Measurements from ENCODE around the gene GOSR2.

GOSR2 gene

GRCh38 chr17:46922804-46923635 lies at the start of gene GOSR2:
Gene GOSR2, plus strand, starts transcription at chr17:46923160. Its CDS starts 33 bp downstream, at chr17:46923193.
- DNase-seq = peak; percentile 90 to 91

GRCh38 chr17:46873941-46874645 lies 48.9 kb upstream of the GOSR2 start:
- DNase-seq = no peak

GRCh38 chr17:46874906-46875305 lies 48.1 kb upstream of the GOSR2 start:
- DNase-seq = no peak

GRCh38 chr17:46875849-46876352 lies 47.1 kb upstream of the GOSR2 start:
- DNase-seq = no peak

GRCh38 chr17:46876353-46876887 lies 46.5 kb upstream of the GOSR2 start:
- DNase-seq = no peak

DNA sequence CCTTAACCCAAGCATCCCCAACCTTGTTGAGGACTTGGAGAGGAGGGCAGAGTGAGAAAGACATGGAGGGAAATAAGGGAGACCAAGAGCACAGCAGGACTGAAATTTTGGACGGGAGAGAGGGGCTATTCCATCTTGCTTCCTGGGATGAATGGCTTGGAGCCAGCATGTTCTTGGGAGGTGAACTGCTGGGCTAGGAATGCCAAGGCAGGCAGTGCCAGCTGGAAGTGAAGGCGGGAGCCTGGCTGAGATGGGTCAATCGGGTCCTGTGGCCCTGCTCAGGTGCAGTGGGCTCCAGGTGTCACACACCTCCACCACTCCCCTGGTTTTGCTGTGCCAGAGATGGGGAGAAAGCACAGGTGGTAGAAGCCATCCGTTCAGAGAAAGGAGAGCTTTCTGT lies 46.0 kb upstream of the GOSR2 start:
- DNase-seq = no peak

DNA sequence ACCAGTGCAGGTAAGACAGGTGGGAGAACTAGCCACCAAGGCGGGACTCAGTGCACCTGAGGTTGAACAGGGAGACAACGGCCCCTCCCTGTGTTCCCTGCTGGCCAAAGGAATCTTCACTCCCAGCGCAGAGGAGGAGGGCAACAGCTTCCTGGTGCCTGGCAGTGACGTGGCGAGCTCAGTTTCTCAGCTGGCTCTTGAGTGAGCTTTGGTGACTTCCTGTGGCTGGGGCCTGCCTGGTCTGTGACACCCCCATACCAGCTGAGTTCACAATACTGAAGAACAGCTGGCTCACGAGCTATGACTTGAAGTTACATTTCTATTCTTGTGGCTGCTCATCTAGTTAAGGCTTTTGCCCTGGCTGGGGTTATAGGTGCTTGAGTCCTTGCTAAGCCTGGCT lies 45.5 kb upstream of the GOSR2 start:
- no peak for DNase-seq

DNA sequence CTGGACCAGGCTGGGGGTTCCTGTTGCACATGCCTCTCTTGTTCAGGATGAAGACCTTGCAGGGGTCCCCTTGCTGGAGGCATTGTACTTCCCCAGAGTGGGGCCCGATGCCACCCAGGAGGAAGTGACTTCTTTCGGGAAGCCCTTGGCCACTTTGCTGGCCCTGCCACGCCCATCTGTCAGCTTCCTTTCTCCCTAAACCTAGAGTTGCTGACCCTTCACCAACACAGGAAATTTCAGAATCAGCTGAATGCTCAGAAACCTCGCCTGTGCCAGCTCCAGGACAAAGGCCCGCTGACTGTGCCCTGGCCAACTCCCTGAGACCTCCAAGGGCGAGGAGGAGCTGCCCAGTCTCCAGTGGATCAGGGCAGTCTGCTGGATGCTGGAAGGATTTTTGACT lies 44.9 kb upstream of the GOSR2 start:
- DNase-seq = no peak

DNA sequence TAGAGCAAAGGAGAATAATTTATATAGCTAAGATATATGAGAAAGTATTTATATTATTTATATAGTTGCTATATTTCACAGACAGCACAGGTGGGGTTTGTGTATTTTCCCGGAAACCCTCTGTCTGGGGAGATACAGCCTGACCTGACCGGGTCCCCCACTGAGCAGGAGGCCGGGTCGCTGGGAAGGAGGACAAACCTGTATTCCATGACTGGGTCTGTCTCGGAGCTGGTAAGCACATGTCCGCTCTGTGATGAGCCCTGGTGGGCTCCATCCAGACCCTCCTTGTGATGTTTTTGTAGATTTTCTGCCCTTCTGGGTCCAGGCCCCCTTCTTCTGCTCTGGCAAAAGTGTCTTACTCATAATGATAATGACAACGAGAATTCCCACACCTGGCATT lies 43.9 kb upstream of the GOSR2 start:
- DNase-seq = no peak

DNA sequence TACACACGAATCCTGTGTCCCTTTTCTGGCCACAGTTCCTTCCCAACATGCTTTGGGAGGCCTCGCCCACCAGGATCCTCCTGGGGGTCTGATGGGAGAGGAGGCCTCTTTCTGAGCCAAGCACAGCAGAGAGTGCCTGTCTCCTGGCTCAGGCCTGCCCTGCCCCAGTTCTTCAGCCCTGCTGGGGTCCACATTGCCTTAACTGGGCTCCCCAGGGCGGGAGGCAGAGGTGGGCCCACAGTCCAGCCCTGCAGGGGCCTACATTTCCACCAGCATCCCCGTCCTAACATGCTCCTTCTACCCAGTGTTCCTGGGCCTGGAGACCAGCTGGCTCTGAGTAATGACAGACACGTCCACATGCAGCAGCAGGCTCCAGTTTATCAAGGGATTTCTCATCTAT lies 41.9 kb upstream of the GOSR2 start:
- no peak for DNase-seq

DNA sequence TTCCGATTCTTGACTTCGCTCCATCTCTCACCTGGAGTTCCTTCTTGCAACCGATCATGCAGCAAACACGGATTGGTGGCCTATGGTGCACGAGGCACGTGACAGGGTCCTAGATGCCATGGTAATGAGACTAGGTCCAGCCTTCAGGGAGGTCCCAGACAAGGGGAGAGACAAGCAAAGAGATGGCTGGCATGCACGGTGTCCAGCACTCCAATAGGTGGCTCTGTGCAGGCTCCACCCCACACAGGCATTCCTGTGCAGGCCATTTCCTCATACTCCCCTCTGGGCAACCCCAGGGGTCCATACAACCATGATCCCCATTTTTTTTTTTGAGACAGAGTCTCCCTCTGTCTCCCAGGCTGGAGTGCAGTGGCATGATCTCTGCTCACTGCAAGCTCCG lies 40.3 kb upstream of the GOSR2 start:
- DNase-seq = no peak

DNA sequence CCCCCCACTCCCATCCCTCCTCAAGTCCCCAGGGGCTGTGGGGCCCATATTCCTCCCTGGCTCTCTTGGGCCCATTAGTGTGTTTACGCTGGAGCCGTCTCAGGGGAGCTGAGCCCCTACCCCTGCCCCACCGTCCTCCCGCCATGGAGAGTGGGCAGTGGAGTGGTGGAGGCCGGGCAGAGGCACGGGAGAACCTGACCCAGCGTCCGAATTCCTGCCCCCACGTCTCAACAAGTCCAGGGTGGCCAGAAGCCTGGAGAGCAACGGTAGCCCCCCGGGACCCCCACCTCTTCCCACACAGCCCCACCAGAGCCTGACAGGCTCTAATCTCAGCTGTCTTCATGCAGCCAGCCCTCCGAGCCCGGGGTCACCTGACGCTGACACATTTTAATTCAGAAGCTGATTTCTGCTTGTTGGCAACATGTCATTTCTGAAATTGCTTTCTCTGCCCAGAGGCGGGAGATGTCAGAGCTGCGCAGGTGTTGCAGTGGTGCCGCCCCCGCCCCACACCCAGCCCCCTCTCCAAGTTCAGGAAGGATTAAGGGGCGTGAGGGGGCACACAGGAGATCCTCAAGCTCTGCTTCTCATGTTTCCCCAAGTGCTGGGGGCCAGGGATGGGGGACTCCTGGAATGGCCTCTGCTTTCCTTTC lies 39.0 kb upstream of the GOSR2 start:
- DNase-seq = no peak

GRCh38 chr17:46884552-46884951 lies 38.4 kb upstream of the GOSR2 start:
- no peak for DNase-seq

GRCh38 chr17:46885415-46886309 lies 37.3 kb upstream of the GOSR2 start:
- DNase-seq = no peak

- DNase-seq = no peak
These were observed 36.7 kb upstream of the GOSR2 start for GRCh38 chr17:46886310-46886663.

DNA sequence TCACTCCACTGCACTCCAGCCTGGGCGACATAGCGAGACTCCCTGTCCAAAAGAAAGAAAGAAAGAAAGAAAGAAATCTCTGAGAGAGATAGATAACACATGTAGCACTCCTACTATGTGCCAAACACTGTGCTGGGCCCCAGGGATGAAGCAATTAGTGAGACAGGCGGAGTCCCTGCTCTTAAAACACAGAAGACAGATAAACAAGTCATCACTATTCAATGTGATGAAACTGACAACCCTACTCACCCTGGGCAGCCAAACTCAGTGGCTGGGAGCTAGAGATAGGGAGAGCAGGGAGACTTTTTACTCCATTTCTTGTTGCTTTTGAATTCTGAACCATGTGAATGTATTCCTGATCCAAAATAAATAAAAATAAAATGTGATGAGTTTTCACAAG lies 35.2 kb upstream of the GOSR2 start:
- DNase-seq = no peak

GRCh38 chr17:46888727-46889126 lies 34.2 kb upstream of the GOSR2 start:
- DNase-seq = no peak

GRCh38 chr17:46889519-46889918 lies 33.4 kb upstream of the GOSR2 start:
- DNase-seq = no peak

DNA sequence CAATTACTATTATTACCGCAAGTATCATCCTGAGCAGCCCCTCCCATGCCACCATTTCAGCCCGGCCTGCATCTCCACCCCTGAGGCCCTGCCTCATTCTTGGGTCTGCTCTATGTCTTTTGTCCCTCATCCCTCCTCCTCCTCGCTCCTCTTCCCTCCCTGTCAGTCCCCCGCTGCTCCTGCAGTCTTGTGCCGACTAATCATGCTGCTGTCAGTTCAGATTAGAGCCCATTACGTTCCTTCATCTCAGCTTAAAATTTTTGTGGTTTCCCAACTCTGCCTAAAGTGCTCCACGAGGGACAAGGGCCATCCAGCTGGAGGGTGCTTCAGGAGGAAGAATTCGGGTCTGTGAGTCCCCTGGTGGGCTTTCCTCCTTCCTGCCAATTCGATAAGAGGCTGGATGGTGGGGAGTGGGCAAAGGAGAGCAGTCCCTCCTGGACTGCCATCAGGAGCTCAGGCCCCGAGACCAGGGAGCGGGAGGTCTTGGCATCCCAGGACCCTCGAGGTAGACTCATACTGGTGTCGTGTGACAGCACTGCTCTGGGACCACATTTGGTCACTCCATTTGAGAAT lies 32.9 kb upstream of the GOSR2 start:
- DNase-seq = no peak

DNA sequence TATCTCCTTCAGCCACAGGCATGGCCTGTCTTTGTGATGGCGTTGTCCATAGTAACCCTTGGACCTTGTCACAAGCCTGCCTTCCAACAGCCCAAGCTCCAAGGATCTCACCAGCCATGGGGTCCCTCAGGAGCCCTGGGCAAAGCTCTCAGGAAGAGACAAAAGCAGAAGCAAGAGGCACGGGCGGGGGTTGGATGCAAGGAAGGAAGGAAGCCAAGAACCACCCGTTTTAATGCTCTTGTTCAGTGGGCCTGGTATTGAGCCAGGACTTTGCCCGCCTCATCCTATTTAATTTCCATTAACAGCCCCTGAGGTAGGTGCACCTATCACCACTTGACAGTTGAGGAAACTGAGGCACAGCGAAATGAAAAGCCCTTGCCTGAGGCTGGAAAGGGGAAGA lies 32.3 kb upstream of the GOSR2 start:
- no peak for DNase-seq

- DNase-seq = no peak
These were observed 30.7 kb upstream of the GOSR2 start for GRCh38 chr17:46892192-46892703.

GRCh38 chr17:46894024-46894423 lies 28.9 kb upstream of the GOSR2 start:
- DNase-seq = no peak
